GM12874 (cell line): ENCODE measurements around the gene ELF4.

ENCODE experiments used
- TF ChIP-seq, protein P1 (sequence below): IDR thresholded peaks from 2 replicates; pipeline ENCODE4 v1.5.1; 2011; ENCODE audit warnings: low read depth, mild to moderate bottlenecking, control low read depth, low read length, moderate library complexity; ENCODE audit not compliant: insufficient read depth

The ELF4 gene

DNA sequence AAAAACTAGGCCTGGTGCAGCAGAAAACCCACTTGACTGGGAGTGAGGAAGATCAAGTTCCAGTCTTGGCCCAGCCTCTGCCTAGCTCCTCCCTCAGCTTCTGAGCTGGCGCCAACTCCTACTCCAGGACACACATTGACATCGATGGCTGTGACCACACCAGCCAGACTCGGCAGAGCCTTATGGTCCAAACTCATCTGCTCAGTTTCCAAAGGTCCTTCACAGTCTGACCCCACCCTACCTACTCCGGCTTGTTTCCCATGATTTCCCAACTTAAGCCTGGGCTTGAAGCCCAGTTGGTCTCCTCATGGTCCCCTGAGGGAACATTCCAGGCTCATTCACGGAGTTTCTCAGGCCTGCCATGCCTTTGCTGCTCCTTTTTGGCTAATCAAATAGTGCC, 10.1 kb downstream of the ELF4 start:
- TF ChIP-seq, protein P1, sequence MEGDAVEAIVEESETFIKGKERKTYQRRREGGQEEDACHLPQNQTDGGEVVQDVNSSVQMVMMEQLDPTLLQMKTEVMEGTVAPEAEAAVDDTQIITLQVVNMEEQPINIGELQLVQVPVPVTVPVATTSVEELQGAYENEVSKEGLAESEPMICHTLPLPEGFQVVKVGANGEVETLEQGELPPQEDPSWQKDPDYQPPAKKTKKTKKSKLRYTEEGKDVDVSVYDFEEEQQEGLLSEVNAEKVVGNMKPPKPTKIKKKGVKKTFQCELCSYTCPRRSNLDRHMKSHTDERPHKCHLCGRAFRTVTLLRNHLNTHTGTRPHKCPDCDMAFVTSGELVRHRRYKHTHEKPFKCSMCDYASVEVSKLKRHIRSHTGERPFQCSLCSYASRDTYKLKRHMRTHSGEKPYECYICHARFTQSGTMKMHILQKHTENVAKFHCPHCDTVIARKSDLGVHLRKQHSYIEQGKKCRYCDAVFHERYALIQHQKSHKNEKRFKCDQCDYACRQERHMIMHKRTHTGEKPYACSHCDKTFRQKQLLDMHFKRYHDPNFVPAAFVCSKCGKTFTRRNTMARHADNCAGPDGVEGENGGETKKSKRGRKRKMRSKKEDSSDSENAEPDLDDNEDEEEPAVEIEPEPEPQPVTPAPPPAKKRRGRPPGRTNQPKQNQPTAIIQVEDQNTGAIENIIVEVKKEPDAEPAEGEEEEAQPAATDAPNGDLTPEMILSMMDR, result no peak

DNA sequence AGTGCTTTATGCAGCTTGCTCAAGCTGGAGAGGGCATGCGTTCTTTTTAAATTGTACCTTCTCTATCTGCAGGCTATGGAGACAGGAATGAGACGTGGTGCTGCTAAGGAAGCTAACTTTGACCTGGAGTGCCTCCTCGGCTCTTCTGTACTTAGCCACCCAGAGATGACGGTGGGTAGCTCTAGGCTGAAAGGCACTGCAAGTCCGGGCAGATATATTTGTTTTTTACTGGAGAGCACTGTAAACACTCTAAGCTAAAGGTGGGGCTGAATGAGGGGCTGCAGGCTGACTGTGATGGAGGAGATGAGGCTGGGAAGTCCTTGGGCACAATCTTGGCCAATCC, 12.1 kb downstream of the ELF4 start:
- TF ChIP-seq, protein P1, result no peak

DNA sequence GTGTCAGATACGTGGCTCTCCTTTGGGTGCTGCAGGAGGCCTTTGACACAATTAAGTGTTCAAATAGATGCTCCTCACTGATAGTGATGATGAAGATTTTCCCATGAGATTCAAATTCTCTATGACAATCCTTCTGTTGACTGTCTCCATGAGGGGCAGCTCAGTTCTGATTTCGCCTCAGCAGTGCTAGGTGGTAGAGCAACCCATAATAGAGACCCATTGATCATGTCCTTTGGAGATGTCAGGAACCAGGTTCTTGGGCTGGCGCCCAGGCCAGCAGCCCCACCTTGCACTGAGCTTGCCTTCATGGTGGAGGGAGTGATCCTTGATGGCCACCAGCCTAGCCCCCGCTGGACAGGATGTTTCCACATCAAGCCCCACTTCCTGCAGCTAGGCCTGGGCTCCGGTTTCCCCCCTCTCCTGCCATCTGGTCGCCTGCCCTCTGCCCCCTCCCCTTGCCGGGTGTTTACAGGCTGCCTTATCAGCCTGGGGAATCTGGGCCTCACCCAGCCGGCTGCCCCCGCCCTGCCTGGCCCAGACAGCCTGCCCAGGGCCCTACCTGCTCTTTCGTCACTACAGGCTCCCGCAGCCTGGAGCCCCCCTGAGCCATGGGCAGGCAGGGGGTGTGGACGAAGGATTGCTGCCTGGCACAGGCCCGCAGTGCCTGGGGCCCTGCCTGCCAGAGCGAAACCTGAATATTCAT, 12.6 kb downstream of the ELF4 start:
- TF ChIP-seq, protein P1, result no peak

DNA sequence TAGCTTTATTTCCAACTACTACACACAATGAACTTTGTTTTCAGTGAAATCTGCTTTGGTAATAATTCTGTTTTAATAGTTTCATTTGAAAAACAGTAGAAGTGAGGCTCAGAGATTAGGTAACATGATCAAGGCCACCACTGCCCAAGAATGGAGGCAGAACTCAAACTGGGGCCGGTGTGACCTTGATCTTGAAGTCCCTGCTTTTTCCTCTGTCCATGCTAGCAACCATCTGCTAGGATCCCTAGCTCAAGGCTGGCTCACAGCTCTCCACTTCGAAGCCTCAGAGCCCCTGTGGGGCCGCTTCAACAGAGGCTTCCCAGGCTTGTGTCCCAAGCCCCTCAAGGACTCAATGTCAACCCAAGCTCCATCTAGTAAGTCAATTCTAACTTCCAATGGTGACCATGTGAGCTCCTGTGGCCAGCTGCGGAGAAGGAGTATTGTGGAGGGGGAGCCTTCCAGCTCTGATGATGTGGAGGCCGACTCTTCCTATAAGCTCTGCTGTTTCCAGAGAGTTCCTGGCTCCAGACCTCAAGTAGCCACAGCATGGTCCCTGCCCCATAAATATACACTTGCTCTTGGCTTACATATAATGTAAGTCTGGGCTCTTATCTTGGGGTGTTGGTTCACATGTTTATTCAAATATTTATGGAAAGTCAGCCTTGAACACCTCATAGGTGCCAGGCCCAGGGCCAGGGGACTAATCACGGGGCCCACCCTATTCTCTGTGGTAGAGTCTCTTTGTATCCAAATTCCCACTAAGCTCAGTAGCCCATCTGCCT, 14.9 kb downstream of the ELF4 start:
- TF ChIP-seq, protein P1, result no peak

DNA sequence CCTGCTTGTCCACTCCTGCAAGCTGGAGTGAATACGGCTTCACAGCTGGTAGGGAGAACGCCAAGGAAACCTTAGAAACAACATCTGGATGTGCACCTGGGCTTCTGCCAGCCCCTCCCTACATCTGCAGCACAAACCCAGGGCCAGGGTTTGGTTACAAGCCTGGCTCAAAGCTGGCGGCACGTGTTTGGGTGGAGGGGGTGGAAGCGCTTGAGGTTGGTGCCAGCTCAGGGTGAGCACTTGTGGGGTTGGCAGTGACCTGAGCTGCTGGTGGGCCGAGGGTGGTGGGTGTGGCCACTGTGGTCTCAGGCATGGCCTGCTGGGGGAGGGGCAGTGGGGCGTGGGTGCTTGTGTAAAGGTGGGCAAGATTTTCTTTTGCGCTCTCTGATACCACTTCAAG, 15.6 kb downstream of the ELF4 start:
- TF ChIP-seq, protein P1, result no peak

DNA sequence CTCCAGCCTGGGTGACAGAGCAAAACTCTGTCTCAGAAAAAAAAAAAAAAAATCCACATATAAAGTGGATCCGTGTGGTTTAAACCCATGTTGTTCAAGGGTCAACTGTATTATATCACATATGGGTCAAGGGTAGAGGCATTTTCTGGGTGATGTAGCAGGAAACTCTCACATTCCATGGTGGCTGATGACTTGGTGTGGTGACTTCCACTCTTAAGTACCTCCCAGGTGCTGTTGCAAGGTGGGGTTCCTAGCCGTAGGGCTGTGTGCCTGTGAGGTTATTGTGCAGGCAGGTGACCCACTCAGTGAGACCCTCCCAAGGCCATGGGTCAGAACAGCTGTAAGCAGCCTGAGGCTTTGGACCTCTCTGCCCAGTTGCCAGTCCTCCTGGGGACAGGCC, 17.0 kb downstream of the ELF4 start:
- TF ChIP-seq, protein P1, result no peak

DNA sequence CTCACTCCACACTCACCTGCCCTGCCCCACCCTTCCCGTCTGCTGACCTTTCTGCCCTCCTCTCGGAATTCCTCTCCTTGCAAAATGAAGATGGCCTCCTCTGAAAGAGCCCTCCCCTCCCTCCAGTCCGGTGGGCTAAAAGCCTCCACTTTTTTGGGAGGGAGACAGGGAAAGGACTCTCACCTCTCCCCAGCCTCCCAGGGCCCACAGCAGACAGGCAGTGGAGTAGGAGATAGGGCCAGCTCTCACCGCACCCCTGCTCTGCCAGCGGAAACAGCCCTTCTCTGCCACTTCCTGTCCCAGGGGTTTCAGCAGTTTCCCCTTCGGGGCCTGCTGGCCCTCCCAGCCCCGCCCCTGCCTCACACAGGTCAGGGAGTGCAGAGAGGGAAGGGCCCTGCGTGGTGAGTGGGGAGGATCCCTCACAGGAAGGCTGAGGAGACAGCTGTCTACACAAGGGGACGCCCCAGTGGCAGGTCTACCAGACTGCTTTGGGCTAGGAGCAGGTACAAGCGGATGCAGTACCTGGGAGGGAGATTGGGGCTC, 18.2 kb downstream of the ELF4 start:
- TF ChIP-seq, protein P1, result peak; percentile 30
